ENCODE measurements around the gene VAV2.

DNA sequence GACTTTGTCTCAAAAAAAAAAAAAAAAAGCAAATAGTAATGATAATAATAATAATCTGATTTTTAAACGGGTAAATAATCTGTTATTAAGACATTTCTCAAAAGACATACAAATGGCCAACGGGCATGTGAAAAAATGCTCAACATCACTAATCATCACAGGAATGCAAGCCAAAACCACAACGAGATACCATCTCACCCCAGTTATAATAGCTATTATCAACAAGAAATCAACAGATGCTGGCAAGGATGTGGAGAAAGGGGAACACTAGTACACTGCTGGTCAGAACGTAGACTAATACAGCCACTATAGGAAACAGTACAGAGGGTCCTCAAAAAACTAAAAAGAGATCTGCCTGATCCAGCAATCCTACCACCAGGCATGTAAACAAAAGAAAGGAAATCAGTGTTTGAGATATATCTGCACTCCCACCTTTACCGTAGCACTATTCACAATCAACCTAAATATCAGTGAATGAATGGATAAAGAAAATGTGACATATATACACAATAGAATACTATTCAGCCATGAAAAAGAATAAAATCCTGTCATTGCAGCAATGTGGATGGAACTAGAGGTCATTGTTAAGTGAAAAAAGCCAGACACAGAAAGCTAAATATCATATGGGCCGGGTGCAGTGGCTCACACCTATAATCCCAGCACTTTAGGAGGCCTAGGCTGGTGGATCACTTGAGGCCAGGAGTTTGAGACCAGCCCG, 24.9 kb downstream of the VAV2 start:
- TF ChIP-seq, protein P1, sequence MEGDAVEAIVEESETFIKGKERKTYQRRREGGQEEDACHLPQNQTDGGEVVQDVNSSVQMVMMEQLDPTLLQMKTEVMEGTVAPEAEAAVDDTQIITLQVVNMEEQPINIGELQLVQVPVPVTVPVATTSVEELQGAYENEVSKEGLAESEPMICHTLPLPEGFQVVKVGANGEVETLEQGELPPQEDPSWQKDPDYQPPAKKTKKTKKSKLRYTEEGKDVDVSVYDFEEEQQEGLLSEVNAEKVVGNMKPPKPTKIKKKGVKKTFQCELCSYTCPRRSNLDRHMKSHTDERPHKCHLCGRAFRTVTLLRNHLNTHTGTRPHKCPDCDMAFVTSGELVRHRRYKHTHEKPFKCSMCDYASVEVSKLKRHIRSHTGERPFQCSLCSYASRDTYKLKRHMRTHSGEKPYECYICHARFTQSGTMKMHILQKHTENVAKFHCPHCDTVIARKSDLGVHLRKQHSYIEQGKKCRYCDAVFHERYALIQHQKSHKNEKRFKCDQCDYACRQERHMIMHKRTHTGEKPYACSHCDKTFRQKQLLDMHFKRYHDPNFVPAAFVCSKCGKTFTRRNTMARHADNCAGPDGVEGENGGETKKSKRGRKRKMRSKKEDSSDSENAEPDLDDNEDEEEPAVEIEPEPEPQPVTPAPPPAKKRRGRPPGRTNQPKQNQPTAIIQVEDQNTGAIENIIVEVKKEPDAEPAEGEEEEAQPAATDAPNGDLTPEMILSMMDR (IDR thresholded peaks at IDR 0.05), result no peak
- TF ChIP-seq POLR2A (IDR thresholded peaks at IDR 0.05) (no peak), POLR2AphosphoS5 (IDR thresholded peaks at IDR 0.05) (no peak)

Data from breast epithelium (tissue), 3 donors.